ENCODE results near the gene NFKBIL1.
"Not testable (repeated sequence)": the region's sequence is repeated elsewhere in the genome, so short reads cannot be mapped to it uniquely, and the experiment has no call there.

The NFKBIL1 gene

DNA sequence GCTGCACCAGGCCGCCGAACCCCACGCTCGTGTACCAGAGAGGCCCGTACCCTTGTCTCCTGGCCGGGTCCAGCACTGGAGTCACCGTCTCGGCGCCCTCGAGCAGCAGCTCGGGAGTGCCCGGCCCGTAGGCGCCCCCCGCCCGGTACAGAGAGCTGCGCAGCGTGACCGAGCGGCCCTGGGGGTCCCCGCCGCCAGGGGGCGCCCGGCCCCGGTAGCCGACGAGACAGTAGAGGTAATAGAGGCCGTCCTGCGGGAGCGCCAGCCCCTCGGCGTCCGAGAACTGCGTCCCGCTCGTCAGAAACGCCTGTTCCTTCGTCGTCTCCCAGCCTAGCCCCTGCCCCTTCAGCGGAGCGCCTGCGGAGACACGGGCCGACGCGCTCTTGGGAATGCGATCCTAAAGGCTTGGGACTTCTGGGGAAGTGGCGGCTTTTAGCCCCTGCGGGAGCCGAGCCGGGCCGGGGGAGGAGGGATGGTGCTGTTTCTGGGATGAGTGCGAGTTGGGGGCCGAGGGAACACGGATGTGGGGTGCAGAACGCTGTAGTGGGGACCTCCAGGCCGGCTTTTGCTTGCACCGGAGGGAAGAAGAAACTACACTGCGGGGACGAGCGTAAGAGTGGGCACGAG, 33.5 kb downstream of the NFKBIL1 start:
- DNase-seq (ENCODE audit: low read depth) = peak; percentile 84

- no peak for DNase-seq (ENCODE audit: low read depth)
These were observed 34.2 kb downstream of the NFKBIL1 start for GRCh38 chr6:31581434-31582229.

- no peak for DNase-seq (ENCODE audit: low read depth)
These were observed 34.8 kb downstream of the NFKBIL1 start, which contains the start of gene LTB for GRCh38 chr6:31582230-31582643. Gene LTB, minus strand, starts transcription at chr6:31582424. Its CDS starts 7 bp downstream, at chr6:31582417.

- no peak for DNase-seq (ENCODE audit: low read depth)
These were observed 38.1 kb downstream of the NFKBIL1 start for GRCh38 chr6:31585491-31585890.

DNA sequence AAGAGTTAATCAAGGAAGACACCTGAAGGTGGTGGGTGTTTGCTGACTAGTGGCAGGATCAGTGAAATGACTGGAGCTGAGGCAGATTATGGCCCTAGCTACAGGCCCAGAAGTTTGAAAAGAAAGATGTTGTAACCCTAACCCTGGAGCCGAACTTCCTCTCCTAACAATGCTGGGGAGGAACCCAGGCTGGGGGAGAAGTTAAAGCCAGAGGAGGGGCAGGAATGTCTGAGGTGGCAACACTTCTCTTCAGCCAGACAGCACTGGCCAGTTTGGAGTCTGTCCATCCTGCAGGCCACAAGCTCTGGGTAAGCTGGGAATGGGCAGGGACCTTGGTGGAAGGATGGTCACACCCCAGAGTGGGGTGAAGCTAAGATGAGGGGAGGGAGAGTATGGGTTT, 38.6 kb downstream of the NFKBIL1 start, which contains the start of gene LST1:
TSS of gene LST1 (plus strand) at position 270 of the 400 bp plus-strand sequence. CDS start 1,023 bp downstream, outside the sequence.
- no peak for DNase-seq (ENCODE audit: low read depth)

DNA sequence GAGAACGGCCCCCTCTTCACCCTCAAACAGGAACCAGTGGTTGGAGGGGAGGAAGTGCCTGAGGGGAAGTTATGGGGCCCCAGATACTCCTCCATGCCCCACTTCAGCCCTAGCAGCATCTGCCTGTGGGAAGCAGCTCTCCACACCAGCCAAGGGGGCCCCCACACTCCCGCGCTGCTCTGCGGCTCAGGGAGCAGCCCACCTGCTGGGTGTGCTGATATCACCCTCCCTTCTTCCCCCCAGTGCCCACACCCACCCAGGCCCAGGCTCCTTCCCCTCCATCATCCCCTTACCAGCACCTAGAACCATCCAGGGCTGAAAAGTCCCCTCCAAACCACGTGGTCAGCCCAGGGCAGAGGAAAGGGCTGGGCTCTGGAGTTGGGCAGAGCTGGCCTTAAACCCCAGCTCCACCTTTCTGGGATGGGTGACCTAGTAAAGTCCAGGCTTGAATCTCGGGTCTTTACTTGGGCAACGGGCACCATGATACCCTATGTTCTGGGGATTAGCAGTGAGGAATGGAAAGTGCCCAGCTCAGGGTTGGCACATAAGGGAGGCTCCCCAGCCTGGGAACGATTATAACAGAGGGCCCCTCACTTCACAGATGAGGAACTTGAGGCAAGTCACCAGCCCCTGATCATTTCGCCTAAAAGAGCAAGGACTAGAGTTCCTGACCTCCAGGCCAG, 39.3 kb downstream of the NFKBIL1 start:
- no peak for DNase-seq (ENCODE audit: low read depth)

GRCh38 chr6:31587791-31588777, 40.7 kb downstream of the NFKBIL1 start:
- DNase-seq (ENCODE audit: low read depth) = no peak

- no peak for DNase-seq (ENCODE audit: low read depth)
These were observed 41.7 kb downstream of the NFKBIL1 start for GRCh38 chr6:31588871-31589650.

GRCh38 chr6:31590691-31591090, 43.3 kb downstream of the NFKBIL1 start:
- not testable (repeated sequence) for DNase-seq (ENCODE audit: low read depth)

DNA sequence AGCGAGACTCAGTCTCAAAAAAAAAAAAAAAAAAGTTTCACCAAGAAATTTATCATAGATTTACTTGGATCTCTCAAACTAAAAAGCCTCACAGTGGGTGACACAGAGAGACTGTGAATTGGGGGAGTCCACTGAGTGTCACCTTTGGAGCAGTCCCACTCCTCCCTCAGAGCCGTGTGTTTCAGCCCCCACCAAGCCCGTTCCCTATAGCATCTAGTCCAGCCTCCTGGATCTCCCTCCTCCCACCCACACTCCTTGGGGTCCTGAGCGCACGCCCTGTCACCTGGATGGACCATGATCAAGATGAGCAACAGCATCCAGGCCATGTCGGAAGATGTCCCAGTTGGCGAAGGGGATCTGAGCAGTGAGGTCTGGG, 45.0 kb downstream of the NFKBIL1 start:
- DNase-seq (ENCODE audit: low read depth) = no peak

GRCh38 chr6:31597006-31597405, 49.6 kb downstream of the NFKBIL1 start:
- no peak for DNase-seq (ENCODE audit: low read depth)

DNA sequence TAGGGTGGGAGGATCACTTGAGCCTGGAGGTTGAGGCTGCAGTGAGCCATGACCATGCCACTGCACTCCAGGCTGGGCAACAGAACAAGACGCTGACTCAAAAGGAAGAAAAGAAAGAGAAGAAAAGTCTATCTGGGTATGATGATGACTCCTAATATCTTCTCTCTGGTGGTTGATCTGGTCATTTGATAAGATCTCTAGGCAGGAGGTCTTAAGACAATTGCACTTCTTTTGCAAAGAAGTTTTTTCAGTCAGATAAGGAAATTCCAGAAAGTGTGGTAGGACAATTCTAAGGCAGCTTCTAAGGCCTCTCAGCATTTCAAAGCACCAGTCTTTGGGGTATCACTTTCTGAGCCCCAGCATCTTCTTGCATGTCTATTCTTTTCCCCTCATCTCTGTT, 59.9 kb downstream of the NFKBIL1 start:
- DNase-seq (ENCODE audit: low read depth) = no peak
